A549 (cell line): Measurements from ENCODE around the gene ETV1.

Experiments
- CBX2 ChIP-seq: fragments of 200-600 bp; sonication (generic); IDR thresholded peaks from 2 replicates; pipeline ENCODE4 v1.6.1; 2016; ENCODE audit warnings: low read depth, mild to moderate bottlenecking, borderline replicate concordance
- CBX8 ChIP-seq: fragments of 200-600 bp; sonication (generic); IDR thresholded peaks from 2 replicates; pipeline ENCODE4 v1.6.1; 2016
- CEBPB ChIP-seq, 2 experiments: fragments of >200 bp in 1 of 2; sonication (Bioruptor Twin) in 1 of 2; formaldehyde crosslinking in 1 of 2; IDR thresholded peaks; 2 replicates each; pipeline ENCODE4 v1.6.1; 2012 to 2016
- CTCF ChIP-seq: fragments of >200 bp; sonication (Bioruptor Twin); formaldehyde crosslinking; IDR thresholded peaks from 3 replicates; pipeline ENCODE4 v1.5.1; 2016
- EP300 ChIP-seq, 2 experiments: fragments of >200 bp; sonication (Bioruptor Twin); formaldehyde crosslinking; IDR thresholded peaks; 2 replicates in 1 of 2; 3 replicates in 1 of 2; pipeline ENCODE4 v1.6.1; 2016 to 2017
- HDAC2 ChIP-seq: fragments of 200-600 bp; sonication (generic); IDR thresholded peaks from 2 replicates; pipeline ENCODE4 v1.6.1; 2016
- JUNB ChIP-seq: fragments of >200 bp; sonication (Bioruptor Twin); formaldehyde crosslinking; IDR thresholded peaks from 2 replicates; pipeline ENCODE4 v1.6.1; 2016
- MAX ChIP-seq: IDR thresholded peaks from 2 replicates; pipeline ENCODE4 v1.6.1; 2012
- NFE2L2 ChIP-seq: fragments of 150-350 bp; conservative IDR thresholded peaks from 2 replicates; pipeline ENCODE4 v1.6.1; 2014; ENCODE audit warnings: low read length
- POLR2A ChIP-seq: IDR thresholded peaks from 2 replicates; pipeline ENCODE4 v1.6.1; 2012; ENCODE audit warnings: mild to moderate bottlenecking, low read length
- RNF2 ChIP-seq: fragments of 200-600 bp; sonication (generic); IDR thresholded peaks from 2 replicates; pipeline ENCODE4 v1.6.1; 2016; ENCODE audit warnings: low read depth, mild to moderate bottlenecking, antibody characterized with exemption, moderate library complexity, borderline replicate concordance
- USF2 ChIP-seq: fragments of 450-650 bp; IDR thresholded peaks from 2 replicates; pipeline ENCODE4 v1.6.1; 2014; ENCODE audit warnings: antibody characterized with exemption
- ZC3H11A ChIP-seq: fragments of 450-650 bp; IDR thresholded peaks from 2 replicates; pipeline ENCODE4 v1.6.1; 2014; ENCODE audit warnings: antibody characterized with exemption, mild to moderate bottlenecking
- TF ChIP-seq, protein P1 (sequence below): fragments of >200 bp; sonication (Bioruptor Twin); formaldehyde crosslinking; IDR thresholded peaks from 3 replicates; pipeline ENCODE4 v1.6.1; 2016

DNA sequence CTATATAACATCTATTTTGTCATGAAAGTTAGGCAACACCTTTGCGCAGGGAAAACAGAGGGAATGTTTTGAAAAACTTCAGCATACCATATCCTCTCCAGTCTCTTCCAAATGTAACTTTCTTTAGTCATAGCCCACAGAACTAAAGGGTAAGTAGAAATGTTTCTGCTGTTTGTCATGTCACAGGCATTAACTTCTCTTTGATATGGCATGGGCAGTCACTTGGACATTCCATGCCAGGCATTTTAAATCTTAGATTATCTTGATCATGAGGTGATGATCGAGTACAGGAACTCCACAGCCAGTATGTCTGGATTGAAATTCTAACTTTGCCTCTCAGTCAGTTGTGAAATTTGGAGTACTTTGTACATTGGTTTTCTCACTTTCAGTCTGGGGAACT is 27.5 kb upstream of the ETV1 start:
- TF ChIP-seq JUNB (no peak), CBX2 (no peak), MAX (no peak), CBX8 (no peak), CTCF (no peak), POLR2A (no peak), NFE2L2 (no peak), EP300 (IDR thresholded peaks at IDR 0.05) (no peak), ZC3H11A (no peak), CEBPB (IDR thresholded peaks at IDR 0.05) (no peak), USF2 (no peak), HDAC2 (no peak), RNF2 (no peak)
- TF ChIP-seq, protein P1, sequence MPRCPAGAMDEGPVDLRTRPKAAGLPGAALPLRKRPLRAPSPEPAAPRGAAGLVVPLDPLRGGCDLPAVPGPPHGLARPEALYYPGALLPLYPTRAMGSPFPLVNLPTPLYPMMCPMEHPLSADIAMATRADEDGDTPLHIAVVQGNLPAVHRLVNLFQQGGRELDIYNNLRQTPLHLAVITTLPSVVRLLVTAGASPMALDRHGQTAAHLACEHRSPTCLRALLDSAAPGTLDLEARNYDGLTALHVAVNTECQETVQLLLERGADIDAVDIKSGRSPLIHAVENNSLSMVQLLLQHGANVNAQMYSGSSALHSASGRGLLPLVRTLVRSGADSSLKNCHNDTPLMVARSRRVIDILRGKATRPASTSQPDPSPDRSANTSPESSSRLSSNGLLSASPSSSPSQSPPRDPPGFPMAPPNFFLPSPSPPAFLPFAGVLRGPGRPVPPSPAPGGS = no peak
